ENCODE measurements around the gene UBE2E2.

Gene UBE2E2

DNA sequence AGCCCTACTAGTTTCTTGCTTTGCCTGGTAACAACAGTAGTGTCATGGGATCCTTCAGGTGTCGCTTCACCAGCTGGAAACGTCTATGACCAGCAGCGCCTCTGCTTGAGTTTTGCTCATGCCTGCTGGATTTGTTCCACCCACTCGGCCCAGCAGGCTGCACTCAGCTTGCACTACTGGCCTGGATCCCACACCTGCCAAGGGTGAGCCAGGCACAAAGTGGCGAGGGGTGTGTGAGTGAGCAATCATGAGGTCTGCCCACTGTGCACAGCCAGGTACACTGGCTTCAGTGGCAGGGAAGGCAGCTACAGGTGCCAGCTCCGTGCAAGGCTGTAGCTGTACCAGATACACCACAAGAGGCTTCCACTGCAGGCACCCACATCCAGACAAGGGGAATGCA lies 282.8 kb downstream of the UBE2E2 start:
- no peak for DNase-seq

GRCh38 chr3:23487015-23487414 lies 283.9 kb downstream of the UBE2E2 start:
- DNase-seq = no peak

DNA sequence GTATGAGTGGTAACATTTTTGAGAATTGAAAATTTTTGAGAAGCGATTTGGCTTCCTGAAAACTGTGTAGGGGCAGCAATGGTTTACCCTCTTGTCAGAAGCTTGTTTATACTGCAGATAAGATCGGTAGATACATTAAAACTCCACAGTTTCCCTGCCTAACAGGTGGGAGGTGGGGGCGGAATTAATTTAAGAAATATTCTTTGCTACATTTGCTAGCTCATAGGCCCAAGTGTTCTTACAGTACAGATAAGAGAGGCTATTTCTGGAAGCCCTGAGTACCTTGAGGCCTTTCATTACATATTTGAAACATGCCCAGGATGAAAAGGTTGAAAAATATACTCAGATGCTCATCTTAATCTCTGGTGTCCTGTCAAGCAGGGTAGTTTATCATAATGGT lies 285.5 kb downstream of the UBE2E2 start:
- DNase-seq = no peak

DNA sequence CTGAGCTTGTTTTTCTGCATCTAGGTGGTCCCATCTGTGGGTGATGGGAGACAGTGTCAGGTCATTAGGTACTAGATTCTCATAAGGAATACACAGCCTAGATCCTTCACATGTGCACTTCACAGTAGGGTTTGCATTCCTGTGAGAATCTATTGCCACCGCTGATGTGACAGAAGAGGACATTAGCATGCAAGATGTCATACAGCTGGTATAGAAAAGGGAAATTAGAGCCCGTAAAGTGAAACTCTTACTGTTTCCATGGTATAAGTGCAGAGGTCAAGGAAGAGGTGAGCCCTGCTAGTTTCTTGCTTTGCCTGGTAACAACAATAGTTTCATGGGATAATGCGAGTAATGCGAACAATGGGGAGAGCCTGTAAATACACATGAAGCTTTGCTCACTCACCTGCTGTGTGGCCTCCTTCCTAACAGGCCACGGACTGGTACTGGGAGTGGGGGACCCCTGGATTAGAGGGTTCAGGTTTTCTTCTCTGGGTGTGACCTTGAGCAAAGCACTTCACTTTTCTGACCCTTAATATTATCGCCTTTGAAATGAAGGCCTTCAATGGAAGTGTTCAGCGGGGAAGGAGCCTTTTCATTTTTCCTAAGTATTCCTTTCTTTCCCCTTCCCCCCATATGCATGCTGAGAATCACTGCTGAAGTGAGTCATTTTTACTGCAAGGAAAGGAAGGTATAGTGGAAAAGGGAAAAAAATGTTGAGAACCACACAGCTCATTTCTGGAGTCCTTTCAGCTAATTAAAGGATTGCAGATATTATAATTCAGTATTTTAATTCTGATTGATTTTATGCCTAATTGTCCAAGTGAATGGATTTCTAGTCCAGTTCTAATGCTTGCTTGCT lies 286.4 kb downstream of the UBE2E2 start:
- no peak for DNase-seq

DNA sequence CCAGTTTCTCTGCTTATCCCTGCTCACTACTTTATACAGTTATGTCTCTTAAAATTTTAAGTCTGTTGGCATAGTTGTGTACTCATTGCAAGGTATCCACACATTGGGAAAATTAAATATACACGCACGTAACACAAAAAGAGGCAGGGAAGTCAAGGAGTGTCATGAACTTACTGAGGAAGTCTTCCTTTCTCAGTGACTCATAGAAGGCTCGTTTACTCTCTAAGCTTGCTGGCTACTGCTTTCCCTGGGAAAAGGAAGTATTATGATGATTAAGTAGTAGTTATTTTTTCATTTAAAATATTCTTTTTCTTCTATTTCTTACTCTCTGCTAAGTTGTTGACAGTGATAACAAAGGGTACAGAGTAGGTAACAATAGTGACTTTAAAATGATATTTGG lies 287.3 kb downstream of the UBE2E2 start:
- DNase-seq = no peak

DNA sequence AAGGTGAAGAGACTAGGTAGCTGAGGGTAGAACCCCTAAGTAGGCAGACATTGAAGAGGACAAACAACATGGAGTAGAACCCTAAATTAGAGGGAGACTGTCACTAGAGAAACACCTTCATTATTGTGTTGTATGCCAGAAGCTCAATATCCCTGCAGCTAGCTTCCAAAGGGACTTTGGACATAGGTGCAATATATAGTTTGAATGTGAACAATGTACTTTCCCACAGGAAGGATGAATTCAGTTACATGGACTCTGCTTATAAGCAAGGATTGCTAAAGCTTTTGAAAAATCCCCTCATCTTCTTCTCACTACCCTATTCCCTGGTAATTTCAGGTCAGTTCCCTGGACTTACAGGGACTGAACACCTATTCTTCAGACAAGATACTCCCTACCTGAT lies 288.9 kb downstream of the UBE2E2 start:
- no peak for DNase-seq

- DNase-seq = no peak
Observed at GRCh38 chr3:23493889-23494288, 290.8 kb downstream of the UBE2E2 start.

GRCh38 chr3:23494967-23495366 lies 291.8 kb downstream of the UBE2E2 start:
- no peak for DNase-seq

DNA sequence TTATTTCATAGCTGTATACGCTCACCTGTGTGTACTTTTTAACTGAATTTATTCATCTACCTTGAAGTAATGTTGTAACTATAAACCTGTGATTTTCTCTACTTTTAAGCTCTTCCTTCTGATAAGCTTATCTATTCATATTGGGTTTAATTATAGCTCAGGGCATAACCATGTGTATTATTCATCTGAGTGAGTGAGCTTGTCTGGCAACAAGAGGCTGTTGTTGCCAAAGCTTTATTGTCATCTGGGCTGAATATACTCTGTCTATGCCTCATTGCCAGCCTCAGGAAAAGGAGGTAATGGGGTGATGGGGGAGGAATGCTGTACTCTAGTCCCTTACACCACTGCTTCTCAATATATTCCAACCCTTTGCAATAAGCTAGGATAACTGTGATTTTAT lies 292.4 kb downstream of the UBE2E2 start:
- DNase-seq = no peak

GRCh38 chr3:23496165-23496564 lies 293.0 kb downstream of the UBE2E2 start:
- DNase-seq = no peak

DNA sequence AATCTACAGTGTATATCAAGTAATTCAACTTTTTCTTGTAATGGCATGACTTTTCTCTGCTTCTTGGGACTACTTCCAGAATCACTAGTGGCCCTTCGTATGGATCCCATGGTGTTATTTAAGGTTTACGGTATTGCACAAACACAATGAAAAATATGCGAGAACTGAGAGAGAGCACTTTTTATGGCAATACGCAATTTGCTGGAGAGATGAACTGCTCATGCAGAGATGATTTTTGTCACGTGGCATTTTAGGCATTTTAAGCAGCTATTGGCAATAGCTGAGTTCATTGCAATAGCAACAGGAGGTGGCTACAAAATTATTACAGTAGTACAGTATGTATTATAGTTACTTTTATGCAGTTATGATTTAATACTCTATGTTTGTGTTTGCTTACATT lies 294.0 kb downstream of the UBE2E2 start:
- DNase-seq = no peak

DNA sequence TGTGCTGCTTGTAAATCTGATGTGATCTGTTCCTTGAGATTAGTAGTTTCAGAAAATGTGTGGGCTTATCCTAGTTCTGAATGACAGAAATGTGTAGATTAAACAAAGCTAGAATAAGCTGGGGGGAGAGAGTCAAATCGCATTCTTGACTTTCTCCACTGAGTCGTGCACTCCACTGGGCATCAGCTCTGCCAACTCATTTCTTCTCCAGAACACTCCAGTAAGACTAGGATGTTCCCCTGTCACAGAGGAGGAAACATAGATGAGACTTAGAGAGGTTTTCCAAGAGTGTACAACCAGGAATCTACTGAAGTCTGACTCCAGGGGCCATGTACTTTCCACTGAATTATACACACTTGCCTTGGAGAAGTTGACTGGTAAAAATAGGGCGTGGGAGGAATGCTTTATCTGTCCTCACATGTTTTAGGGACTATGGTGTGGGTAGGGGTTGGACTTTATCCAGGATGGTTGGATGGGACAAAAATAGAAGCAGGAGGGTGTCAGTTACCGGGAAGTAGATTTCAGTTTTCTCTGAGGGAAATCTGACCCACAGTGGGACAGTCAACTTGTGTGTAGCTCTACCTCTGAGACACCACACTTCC lies 298.2 kb downstream of the UBE2E2 start:
- DNase-seq = no peak

GRCh38 chr3:23508464-23508863 lies 305.3 kb downstream of the UBE2E2 start:
- DNase-seq = no peak

- DNase-seq = no peak
Observed at GRCh38 chr3:23518441-23518840, 315.3 kb downstream of the UBE2E2 start.

DNA sequence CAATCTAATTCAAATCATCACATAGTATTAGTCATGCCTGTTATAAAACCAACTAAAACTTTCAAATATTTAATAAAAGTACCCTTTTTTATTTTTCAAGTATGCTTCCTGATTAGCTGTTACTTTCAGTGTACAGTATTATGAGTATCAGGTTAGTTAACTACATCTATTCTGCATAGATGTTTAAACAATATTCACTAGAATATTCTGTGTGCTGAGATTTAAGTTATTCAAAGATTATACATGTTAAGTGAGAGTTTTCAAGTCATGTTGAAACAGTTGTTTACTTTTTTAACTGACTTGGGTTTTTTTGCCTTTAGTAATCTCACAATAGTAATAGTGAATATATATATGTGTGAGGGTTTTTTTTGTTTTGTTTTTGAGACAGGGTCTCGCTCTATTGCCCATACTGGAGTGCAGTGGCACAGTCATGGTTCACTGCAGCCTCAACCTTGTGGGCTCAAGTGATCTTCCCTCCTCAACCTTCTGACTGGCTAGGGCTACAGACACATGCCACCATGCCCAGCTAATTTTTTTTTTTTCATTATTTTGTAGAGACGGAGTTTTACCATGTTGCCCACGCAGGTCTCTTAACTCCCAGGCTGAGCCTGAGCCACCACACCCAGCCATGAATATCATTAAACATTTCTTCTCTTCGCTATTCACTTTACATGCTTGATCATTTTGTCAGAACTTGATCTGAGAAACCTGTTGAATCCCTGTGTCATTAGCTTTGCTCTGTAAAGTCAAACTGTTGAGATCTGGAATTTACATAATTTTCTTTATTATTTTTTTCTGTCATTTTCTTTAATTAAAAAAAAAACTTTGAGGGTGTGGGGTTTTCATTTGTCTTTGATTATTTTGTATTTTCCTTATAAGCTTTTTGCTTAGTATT lies 316.4 kb downstream of the UBE2E2 start:
- no peak for DNase-seq

DNA sequence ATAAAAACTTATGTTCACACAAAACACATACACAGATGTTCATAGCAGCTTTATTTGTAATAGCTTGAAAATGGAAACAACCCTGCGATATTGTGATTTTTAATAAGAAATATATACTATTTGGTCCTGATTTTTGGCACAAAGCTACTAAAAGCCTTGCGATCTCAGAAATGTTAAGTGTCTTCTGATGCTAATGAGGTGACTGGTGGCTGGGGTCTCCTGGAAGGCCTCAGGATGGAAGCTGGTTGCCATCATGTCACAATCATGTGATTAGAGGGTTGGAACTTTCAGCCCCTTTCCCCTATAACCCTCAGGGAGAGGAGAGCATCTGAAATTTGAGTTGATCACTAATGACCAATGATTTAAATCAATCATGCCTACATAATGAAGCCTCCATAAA lies 324.2 kb downstream of the UBE2E2 start:
- DNase-seq = no peak

DNA sequence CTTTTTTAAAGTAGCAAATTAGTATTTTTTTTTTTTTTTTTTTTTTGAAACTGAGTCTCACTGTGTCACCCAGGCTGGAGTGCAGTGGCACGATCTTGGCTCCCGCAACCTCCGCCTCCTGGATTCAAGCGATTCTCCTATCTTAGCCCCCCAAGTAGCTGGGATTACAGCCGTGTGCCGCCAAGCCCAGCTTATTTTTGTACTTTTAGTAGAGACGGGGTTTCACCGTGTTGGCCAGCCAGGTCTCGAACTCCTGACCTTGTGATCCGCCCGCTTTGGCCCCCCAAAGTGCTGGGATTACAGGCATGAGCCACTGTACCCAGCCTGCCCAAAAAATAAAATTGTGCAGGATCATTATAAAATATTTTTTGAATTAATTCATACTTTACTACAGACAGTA lies 330.5 kb downstream of the UBE2E2 start:
- DNase-seq = no peak

GRCh38 chr3:23533996-23534395 lies 330.9 kb downstream of the UBE2E2 start:
- no peak for DNase-seq

DNA sequence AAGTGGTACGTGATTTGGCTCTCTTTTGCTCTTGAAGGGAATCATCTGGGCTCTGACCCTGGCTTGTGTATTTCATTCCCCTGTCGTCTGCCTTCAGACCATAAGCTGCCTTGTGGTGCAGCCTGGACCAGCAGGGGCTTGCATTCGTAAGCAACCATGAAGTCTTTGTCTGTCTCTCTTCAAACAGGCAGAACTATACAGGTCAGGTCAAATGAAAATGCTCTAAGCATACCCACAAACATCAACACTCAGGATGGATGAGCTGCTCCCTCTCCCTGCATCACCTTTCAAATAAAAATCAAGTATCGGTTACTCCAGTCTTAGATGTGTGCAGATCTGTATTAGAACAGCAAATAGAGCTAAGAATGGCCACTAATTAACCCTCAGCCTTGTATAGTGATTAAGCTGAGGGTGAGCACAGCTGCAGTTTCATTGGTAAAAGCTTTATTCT lies 334.0 kb downstream of the UBE2E2 start:
- DNase-seq = peak in 1 of 2 donors; percentile 25

DNA sequence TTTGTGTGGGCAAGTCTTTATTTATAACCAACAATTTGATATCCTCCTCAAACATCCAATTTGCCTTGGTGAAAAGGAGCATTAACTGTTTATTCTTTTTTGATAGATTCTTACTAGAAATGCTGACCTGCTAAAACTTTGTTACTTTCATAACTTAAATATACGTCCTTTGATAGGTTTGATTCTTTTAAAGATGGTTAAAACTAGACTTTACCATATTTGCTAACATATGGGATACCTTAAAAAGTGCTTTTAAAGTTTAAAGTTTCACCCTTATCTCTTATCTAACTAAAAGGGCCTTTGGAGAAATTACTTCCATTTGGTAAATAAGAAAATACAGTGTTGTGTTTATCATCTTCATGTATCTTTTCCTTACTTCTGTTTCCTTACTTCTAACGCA lies 336.1 kb downstream of the UBE2E2 start:
- DNase-seq = no peak

GRCh38 chr3:23540600-23540999 lies 337.5 kb downstream of the UBE2E2 start:
- DNase-seq = no peak

DNA sequence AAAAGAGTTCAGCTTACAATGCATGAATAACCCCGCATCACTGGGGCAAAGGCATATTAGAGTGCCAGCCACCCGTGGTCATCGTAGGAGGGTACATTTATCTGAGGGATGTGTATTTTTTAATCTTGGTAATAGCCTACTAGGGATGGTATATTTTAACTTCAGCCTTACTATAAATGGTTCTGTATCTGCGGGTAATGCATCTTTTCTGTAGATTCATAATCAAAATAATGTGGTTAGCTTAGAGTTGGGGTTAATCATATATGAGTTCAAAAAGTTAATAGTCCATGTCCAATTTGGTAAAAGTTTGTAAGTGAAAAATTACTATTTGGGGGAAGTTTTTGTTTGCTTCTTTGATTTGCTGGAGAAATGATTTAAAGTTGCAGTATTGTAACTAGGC lies 339.0 kb downstream of the UBE2E2 start:
- no peak for DNase-seq

- no peak for DNase-seq
Observed at GRCh38 chr3:23546181-23546580, 343.1 kb downstream of the UBE2E2 start.

Data from hippocampal formation (tissue), 2 donors.